WTC11 (cell line): ENCODE data around the gene CERT1. TPM values are rescaled to one million over a fixed set of nuclear protein-coding genes. Genes with fewer than 3 reads are reported as not detected.

ENCODE experiments used
- ATAC-seq: fragments of 200-7000 bp; cut with Tn5 transposase; 2 replicates; pipeline ENCODE4 v1.10.0; 2021; ENCODE audit warnings: mild to moderate bottlenecking, moderate library complexity
- CTCF ChIA-PET: fragments of 300-600 bp; sonication (Branson Sonifier 250); formaldehyde crosslinking; loops from one replicate; lab custom pipeline; 2021; ENCODE audit warnings: antibody characterized with exemption; lab: Charles Lee
- POLR2A ChIA-PET: fragments of 350-600 bp; sonication (Branson Sonifier 250); formaldehyde crosslinking; loops from one replicate; lab custom pipeline; 2021; ENCODE audit warnings: antibody characterized with exemption; lab: Charles Lee
- DNase-seq: peaks from one replicate; pipeline ENCODE4 v3.0.0; 2021; ENCODE audit warnings: low spot score
- H3K27ac Mint-ChIP-seq: 2 replicates; pipeline ENCODE4 v1.8.0; 2021; ENCODE audit warnings: mixed read lengths
- H3K27me3 Mint-ChIP-seq: 2 replicates; pipeline ENCODE4 v1.8.0; 2021; ENCODE audit warnings: low read depth, mild to moderate bottlenecking, moderate library complexity, mixed read lengths
- H3K36me3 Mint-ChIP-seq: 2 replicates; pipeline ENCODE4 v1.8.0; 2021; ENCODE audit warnings: mixed read lengths
- H3K4me1 Mint-ChIP-seq: 2 replicates; pipeline ENCODE4 v1.8.0; 2022; ENCODE audit warnings: mixed read lengths
- H3K4me3 Mint-ChIP-seq: 2 replicates; pipeline ENCODE4 v1.8.0; 2021; ENCODE audit warnings: mild to moderate bottlenecking, moderate library complexity, mixed read lengths
- H3K9me3 Mint-ChIP-seq: 2 replicates; pipeline ENCODE4 v1.8.0; 2021; ENCODE audit warnings: mixed read lengths
- CBFB ChIP-seq: sonication (generic); formaldehyde crosslinking; IDR thresholded peaks from 2 replicates; pipeline ENCODE4 v1.8.1; 2022; ENCODE audit warnings: mild to moderate bottlenecking, low read depth, missing genetic modification reagents
- GRHL2 ChIP-seq: fragments of 250-450 bp; sonication (Bioruptor Pico); IDR thresholded peaks from 2 replicates; pipeline ENCODE4 v1.8.0; 2022; ENCODE audit warnings: mild to moderate bottlenecking, moderate library complexity; ENCODE audit not compliant: insufficient replicate concordance, severe bottlenecking
- JAZF1 ChIP-seq: fragments of 250-450 bp; sonication (Bioruptor Pico); IDR thresholded peaks from 2 replicates; pipeline ENCODE4 v1.9.0; 2021; ENCODE audit warnings: moderate library complexity, mild to moderate bottlenecking, inconsistent platforms
- KAT7 ChIP-seq: sonication (generic); formaldehyde crosslinking; IDR thresholded peaks from 2 replicates; pipeline ENCODE4 v1.8.1; 2023; ENCODE audit warnings: missing genetic modification reagents, mild to moderate bottlenecking, borderline replicate concordance
- OVOL2 ChIP-seq: fragments of 250-450 bp; sonication (Bioruptor Pico); IDR thresholded peaks from 2 replicates; pipeline ENCODE4 v1.9.0; 2021; ENCODE audit warnings: mild to moderate bottlenecking, borderline replicate concordance
- SMAD4 ChIP-seq: sonication (generic); formaldehyde crosslinking; IDR thresholded peaks from 2 replicates; pipeline ENCODE4 v1.8.0; 2022; ENCODE audit warnings: mild to moderate bottlenecking, missing genetic modification reagents
- SP1 ChIP-seq: sonication (generic); formaldehyde crosslinking; conservative IDR thresholded peaks from 2 replicates; pipeline ENCODE4 v1.8.1; 2022; ENCODE audit warnings: missing genetic modification reagents
- TEAD4 ChIP-seq: sonication (generic); formaldehyde crosslinking; IDR thresholded peaks from 2 replicates; pipeline ENCODE4 v1.8.0; 2022; ENCODE audit warnings: mild to moderate bottlenecking, missing genetic modification reagents
- ZBTB21 ChIP-seq: sonication (generic); formaldehyde crosslinking; IDR thresholded peaks from 2 replicates; pipeline ENCODE4 v1.8.1; 2023; ENCODE audit warnings: mild to moderate bottlenecking, missing genetic modification reagents, borderline replicate concordance
- ZNF423 ChIP-seq: fragments of 250-450 bp; sonication (Bioruptor Pico); IDR thresholded peaks from 2 replicates; pipeline ENCODE4 v2.1.2; 2022; ENCODE audit warnings: mild to moderate bottlenecking, moderate library complexity
- total RNA-seq: library from RNA; stranded (reverse); gene quantifications from 3 replicates; pipeline ENCODE4 v1.2.3, GENCODE V29; 2021
- TF ChIP-seq, protein P1 (sequence below): sonication (generic); formaldehyde crosslinking; IDR thresholded peaks from 2 replicates; pipeline ENCODE4 v1.8.1; 2022; ENCODE audit warnings: low read depth, missing genetic modification reagents, borderline replicate concordance
- TF ChIP-seq, protein P2 (sequence below): sonication (generic); formaldehyde crosslinking; IDR thresholded peaks from 2 replicates; pipeline ENCODE4 v1.8.1; 2023; ENCODE audit warnings: mild to moderate bottlenecking, missing genetic modification reagents
- TF ChIP-seq, protein P3 (sequence below): fragments of 250-450 bp; sonication (Bioruptor Pico); IDR thresholded peaks from 2 replicates; pipeline ENCODE4 v1.9.0; 2021; ENCODE audit warnings: mild to moderate bottlenecking, borderline replicate concordance
- TF ChIP-seq, protein P4 (sequence below): sonication (generic); formaldehyde crosslinking; IDR thresholded peaks from 2 replicates; pipeline ENCODE4 v1.8.0; 2022; ENCODE audit warnings: mild to moderate bottlenecking, missing genetic modification reagents
- TF ChIP-seq, protein P5 (sequence below): sonication (generic); formaldehyde crosslinking; IDR thresholded peaks from 2 replicates; pipeline ENCODE4 v1.8.1; 2023; ENCODE audit warnings: mild to moderate bottlenecking, moderate library complexity, missing genetic modification reagents
- TF ChIP-seq, protein P6 (sequence below): fragments of 250-450 bp; sonication (Bioruptor Pico); conservative IDR thresholded peaks from 2 replicates; pipeline ENCODE4 v1.9.0; 2021; ENCODE audit warnings: mild to moderate bottlenecking
- TF ChIP-seq, protein P7 (sequence below): sonication (generic); formaldehyde crosslinking; IDR thresholded peaks from 2 replicates; pipeline ENCODE4 v1.8.0; 2022; ENCODE audit warnings: mild to moderate bottlenecking, missing genetic modification reagents
- TF ChIP-seq, protein P8 (sequence below): sonication (generic); formaldehyde crosslinking; IDR thresholded peaks from 2 replicates; pipeline ENCODE4 v1.8.1; 2022; ENCODE audit warnings: low read depth, mild to moderate bottlenecking, moderate library complexity, missing genetic modification reagents, borderline replicate concordance

Gene CERT1
- total RNA-seq, 1 experiment from 2014 or later: 50.8 TPM

DNA sequence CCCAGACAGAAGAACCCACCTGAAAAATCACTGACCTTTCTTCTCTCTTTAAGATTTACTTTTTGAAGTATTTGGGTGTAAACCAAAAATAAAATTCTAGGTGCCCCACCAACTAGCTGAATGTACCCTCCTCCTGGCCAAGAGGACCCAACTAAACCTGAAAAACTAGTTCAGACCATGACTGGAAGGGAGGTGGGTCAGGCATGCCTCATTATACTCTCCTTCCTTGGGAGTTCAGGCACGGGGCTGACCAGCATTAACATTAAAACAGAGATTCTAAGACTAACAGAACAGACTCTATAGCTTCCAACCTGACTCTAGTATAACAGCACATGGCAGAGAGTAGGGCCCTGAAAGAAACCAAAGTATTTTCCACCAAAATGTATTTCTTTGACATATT lies 61.4 kb downstream of the CERT1 start:
- ATAC-seq: peak; percentile 95
- no peaks in the 10 kb centered on the region for H3K27me3 Mint-ChIP-seq
- no peak for DNase-seq
- peaks cover 5% of the 10 kb centered on the region; the same call in 1 of the 2 replicates for H3K9me3 Mint-ChIP-seq
- peaks cover 45% of the 10 kb centered on the region for H3K4me1 Mint-ChIP-seq
- H3K36me3 Mint-ChIP-seq: peaks cover 7% of the 10 kb centered on the region
- H3K27ac Mint-ChIP-seq: peak overlapping the region; percentile 79
- peak overlapping the region; percentile 26; the same call in 1 of the 2 replicates for H3K4me3 Mint-ChIP-seq
- CTCF ChIA-PET: no interaction called here
- POLR2A ChIA-PET: no interaction called here
- TF ChIP-seq OVOL2: no peak
- TF ChIP-seq, protein P1, sequence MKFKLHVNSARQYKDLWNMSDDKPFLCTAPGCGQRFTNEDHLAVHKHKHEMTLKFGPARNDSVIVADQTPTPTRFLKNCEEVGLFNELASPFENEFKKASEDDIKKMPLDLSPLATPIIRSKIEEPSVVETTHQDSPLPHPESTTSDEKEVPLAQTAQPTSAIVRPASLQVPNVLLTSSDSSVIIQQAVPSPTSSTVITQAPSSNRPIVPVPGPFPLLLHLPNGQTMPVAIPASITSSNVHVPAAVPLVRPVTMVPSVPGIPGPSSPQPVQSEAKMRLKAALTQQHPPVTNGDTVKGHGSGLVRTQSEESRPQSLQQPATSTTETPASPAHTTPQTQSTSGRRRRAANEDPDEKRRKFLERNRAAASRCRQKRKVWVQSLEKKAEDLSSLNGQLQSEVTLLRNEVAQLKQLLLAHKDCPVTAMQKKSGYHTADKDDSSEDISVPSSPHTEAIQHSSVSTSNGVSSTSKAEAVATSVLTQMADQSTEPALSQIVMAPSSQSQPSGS: no peak
- TF ChIP-seq, all 79 proteins: peak for 0

DNA sequence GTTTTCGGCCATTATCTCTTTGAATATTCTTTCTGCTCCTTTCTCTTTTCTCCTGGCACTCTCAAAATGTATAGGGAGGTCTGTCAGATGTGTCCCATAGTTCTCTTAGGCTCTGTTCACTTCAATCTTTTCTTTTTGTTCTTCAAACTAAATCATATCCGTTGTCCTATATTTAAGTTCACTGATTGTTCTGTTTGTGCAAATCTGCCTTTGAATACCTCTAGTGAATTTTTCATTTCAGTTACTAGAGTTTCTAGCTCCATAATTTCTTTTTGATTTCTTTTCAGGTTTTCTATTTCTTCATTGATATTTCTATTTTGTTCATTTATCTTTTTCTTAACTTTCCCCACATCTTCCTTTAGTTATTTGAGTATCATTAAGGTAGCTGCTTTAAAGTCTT lies 65.4 kb downstream of the CERT1 start:
- no peak for ATAC-seq
- H3K27me3 Mint-ChIP-seq: no peaks in the 10 kb centered on the region
- TF ChIP-seq JAZF1 (CRISPR knock-in tag) (no peak), KAT7 (CRISPR knock-in tag) (no peak), GRHL2 (CRISPR knock-in tag) (no peak)
- ChIA-PET POLR2A (no interaction called here), CTCF (no interaction called here)
- peaks cover 15% of the 10 kb centered on the region for H3K36me3 Mint-ChIP-seq
- DNase-seq: no peak
- peaks cover 20% of the 10 kb centered on the region for H3K9me3 Mint-ChIP-seq
- peak overlapping the region; percentile 8; the same call in 1 of the 2 replicates for H3K27ac Mint-ChIP-seq
- H3K4me3 Mint-ChIP-seq: no peak overlapping the region
- peaks cover 33% of the 10 kb centered on the region for H3K4me1 Mint-ChIP-seq

DNA sequence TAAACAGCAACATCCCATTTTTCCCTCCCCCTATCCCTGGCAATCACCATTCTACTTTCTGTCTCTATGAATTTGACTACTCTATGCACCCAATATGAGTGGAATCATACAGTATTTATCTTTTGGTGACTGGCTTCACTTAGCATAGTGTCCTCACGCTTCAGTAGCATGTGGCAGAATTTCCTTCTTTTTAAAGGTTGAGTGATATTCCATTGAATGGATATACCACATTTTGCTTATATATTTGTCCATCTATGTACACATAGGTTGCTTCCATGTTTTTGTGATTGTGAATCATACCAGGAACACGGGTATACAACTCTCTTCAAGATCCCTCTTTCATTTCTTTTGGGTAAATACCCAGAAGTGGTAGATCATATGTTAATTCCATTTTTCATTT lies 69.9 kb downstream of the CERT1 start:
- Mint-ChIP-seq H3K9me3 (peaks cover 20% of the 10 kb centered on the region), H3K36me3 (peaks cover 8% of the 10 kb centered on the region), H3K4me1 (peaks cover 7% of the 10 kb centered on the region), H3K4me3 (no peak overlapping the region), H3K27me3 (no peaks in the 10 kb centered on the region), H3K27ac (no peak overlapping the region)
- ChIA-PET POLR2A (no interaction called here), CTCF (no interaction called here)
- no peak for DNase-seq
- ATAC-seq: no peak
- TF ChIP-seq, protein P2, sequence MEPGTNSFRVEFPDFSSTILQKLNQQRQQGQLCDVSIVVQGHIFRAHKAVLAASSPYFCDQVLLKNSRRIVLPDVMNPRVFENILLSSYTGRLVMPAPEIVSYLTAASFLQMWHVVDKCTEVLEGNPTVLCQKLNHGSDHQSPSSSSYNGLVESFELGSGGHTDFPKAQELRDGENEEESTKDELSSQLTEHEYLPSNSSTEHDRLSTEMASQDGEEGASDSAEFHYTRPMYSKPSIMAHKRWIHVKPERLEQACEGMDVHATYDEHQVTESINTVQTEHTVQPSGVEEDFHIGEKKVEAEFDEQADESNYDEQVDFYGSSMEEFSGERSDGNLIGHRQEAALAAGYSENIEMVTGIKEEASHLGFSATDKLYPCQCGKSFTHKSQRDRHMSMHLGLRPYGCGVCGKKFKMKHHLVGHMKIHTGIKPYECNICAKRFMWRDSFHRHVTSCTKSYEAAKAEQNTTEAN (CRISPR knock-in tag): no peak
- TF ChIP-seq CBFB (no peak), OVOL2 (no peak), JAZF1 (CRISPR knock-in tag) (no peak), SP1 (CRISPR knock-in tag) (no peak), ZBTB21 (CRISPR knock-in tag) (no peak), SMAD4 (CRISPR knock-in tag) (no peak), TEAD4 (CRISPR knock-in tag) (no peak), ZNF423 (no peak)
- TF ChIP-seq, protein P3, sequence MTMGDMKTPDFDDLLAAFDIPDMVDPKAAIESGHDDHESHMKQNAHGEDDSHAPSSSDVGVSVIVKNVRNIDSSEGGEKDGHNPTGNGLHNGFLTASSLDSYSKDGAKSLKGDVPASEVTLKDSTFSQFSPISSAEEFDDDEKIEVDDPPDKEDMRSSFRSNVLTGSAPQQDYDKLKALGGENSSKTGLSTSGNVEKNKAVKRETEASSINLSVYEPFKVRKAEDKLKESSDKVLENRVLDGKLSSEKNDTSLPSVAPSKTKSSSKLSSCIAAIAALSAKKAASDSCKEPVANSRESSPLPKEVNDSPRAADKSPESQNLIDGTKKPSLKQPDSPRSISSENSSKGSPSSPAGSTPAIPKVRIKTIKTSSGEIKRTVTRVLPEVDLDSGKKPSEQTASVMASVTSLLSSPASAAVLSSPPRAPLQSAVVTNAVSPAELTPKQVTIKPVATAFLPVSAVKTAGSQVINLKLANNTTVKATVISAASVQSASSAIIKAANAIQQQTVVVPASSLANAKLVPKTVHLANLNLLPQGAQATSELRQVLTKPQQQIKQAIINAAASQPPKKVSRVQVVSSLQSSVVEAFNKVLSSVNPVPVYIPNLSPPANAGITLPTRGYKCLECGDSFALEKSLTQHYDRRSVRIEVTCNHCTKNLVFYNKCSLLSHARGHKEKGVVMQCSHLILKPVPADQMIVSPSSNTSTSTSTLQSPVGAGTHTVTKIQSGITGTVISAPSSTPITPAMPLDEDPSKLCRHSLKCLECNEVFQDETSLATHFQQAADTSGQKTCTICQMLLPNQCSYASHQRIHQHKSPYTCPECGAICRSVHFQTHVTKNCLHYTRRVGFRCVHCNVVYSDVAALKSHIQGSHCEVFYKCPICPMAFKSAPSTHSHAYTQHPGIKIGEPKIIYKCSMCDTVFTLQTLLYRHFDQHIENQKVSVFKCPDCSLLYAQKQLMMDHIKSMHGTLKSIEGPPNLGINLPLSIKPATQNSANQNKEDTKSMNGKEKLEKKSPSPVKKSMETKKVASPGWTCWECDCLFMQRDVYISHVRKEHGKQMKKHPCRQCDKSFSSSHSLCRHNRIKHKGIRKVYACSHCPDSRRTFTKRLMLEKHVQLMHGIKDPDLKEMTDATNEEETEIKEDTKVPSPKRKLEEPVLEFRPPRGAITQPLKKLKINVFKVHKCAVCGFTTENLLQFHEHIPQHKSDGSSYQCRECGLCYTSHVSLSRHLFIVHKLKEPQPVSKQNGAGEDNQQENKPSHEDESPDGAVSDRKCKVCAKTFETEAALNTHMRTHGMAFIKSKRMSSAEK (CRISPR knock-in tag): no peak
- TF ChIP-seq, protein P4, sequence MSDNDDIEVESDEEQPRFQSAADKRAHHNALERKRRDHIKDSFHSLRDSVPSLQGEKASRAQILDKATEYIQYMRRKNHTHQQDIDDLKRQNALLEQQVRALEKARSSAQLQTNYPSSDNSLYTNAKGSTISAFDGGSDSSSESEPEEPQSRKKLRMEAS (CRISPR knock-in tag): no peak
- TF ChIP-seq, protein P5, sequence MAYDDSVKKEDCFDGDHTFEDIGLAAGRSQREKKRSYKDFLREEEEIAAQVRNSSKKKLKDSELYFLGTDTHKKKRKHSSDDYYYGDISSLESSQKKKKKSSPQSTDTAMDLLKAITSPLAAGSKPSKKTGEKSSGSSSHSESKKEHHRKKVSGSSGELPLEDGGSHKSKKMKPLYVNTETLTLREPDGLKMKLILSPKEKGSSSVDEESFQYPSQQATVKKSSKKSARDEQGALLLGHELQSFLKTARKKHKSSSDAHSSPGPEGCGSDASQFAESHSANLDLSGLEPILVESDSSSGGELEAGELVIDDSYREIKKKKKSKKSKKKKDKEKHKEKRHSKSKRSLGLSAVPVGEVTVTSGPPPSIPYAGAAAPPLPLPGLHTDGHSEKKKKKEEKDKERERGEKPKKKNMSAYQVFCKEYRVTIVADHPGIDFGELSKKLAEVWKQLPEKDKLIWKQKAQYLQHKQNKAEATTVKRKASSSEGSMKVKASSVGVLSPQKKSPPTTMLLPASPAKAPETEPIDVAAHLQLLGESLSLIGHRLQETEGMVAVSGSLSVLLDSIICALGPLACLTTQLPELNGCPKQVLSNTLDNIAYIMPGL (CRISPR knock-in tag): no peak
- TF ChIP-seq, protein P6, sequence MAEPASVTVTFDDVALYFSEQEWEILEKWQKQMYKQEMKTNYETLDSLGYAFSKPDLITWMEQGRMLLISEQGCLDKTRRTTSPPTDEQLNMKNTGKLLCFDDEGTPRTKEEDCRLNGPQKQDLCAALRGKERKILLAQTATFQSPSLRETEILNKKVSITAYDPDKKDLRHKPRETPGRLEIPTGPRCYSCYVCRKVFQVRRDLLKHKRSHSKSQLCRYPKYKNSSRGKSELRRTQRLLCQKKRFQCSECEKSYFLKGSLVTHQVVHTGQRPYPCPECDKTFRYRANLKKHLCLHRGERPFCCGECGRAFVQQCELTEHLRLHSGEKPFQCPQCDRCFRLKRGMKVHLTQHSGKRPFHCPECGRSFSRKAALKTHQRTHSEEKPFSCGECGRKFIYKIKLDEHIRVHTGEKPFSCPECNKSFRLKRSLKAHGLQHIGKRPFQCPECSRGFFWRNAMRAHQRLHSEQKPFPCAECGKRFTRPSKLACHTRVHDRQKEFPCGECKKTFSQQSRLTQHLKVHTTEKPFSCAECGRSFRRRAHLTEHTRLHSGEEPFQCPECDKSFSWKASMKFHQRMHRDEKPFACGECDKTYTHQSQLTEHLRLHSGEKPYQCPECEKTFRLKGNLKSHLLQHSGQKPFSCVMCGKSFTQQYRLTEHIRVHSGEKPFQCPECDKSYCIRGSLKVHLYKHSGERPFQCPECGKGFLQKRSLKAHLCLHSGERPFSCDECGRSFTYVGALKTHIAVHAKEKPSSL (CRISPR knock-in tag): no peak
- TF ChIP-seq, protein P7, sequence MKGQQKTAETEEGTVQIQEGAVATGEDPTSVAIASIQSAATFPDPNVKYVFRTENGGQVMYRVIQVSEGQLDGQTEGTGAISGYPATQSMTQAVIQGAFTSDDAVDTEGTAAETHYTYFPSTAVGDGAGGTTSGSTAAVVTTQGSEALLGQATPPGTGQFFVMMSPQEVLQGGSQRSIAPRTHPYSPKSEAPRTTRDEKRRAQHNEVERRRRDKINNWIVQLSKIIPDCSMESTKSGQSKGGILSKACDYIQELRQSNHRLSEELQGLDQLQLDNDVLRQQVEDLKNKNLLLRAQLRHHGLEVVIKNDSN (CRISPR knock-in tag): no peak
- TF ChIP-seq, protein P8, sequence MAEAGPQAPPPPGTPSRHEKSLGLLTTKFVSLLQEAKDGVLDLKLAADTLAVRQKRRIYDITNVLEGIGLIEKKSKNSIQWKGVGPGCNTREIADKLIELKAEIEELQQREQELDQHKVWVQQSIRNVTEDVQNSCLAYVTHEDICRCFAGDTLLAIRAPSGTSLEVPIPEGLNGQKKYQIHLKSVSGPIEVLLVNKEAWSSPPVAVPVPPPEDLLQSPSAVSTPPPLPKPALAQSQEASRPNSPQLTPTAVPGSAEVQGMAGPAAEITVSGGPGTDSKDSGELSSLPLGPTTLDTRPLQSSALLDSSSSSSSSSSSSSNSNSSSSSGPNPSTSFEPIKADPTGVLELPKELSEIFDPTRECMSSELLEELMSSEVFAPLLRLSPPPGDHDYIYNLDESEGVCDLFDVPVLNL (CRISPR knock-in tag): no peak
